CD8-positive, alpha-beta memory T cell (primary cell): ENCODE results near the gene STC2. TPM values are rescaled to one million over a fixed set of nuclear protein-coding genes. Genes with fewer than 3 reads are reported as not detected.
A peak's percentile ranks its signal among the peaks of the same experiment; 100 is the strongest.

Experiments
- CTCF ChIA-PET: fragments of 350-600 bp; sonication (Branson Sonifier 250); formaldehyde crosslinking; loops from one replicate; lab custom pipeline; 2021; ENCODE audit warnings: antibody characterized with exemption; lab: Charles Lee
- POLR2A ChIA-PET: fragments of 350-600 bp; sonication (Branson Sonifier 250); formaldehyde crosslinking; loops from one replicate; lab custom pipeline; 2021; ENCODE audit warnings: antibody characterized with exemption; lab: Charles Lee
- DNase-seq, 5 donors: peaks; one replicate each; pipeline versions ENCODE4 v3.0.0 to v3.0.0-alpha.2; 2020 to 2022; ENCODE audit warnings: mixed read lengths in 1 of 5
- H3K27ac ChIP-seq: one replicate; pipeline ENCODE4 v1.7.0; 2013; ENCODE audit warnings: low read depth, mild to moderate bottlenecking, low read length, moderate library complexity
- H3K27me3 ChIP-seq: 2 replicates; pipeline ENCODE4 v1.7.0; 2013; ENCODE audit warnings: low read length, mild to moderate bottlenecking; ENCODE audit not compliant: insufficient read depth, poor library complexity, severe bottlenecking
- H3K36me3 ChIP-seq: 2 replicates; pipeline ENCODE4 v1.7.0; 2013; ENCODE audit warnings: mild to moderate bottlenecking, low read length, moderate library complexity; ENCODE audit not compliant: insufficient read depth
- H3K4me1 ChIP-seq: 2 replicates; pipeline ENCODE4 v1.7.0; 2013; ENCODE audit warnings: mild to moderate bottlenecking, low read length, moderate library complexity; ENCODE audit not compliant: insufficient read depth
- H3K4me3 ChIP-seq: 2 replicates; pipeline ENCODE4 v1.7.0; 2013; ENCODE audit warnings: mild to moderate bottlenecking, low read length
- H3K9me3 ChIP-seq: 2 replicates; pipeline ENCODE4 v1.7.0; 2013; ENCODE audit warnings: mild to moderate bottlenecking, low read length
- H3K27ac Mint-ChIP-seq, 8 donors: one replicate each; pipeline ENCODE4 v1.8.0; 2020 to 2021; ENCODE audit warnings: mixed read lengths in 8 of 8, mild to moderate bottlenecking in 6 of 8, inconsistent platforms in 3 of 8, moderate library complexity in 3 of 8
- H3K27me3 Mint-ChIP-seq, 2 donors: one replicate each; pipeline ENCODE4 v1.8.0; 2020 to 2021; ENCODE audit warnings: mixed read lengths in 2 of 2, mild to moderate bottlenecking in 1 of 2, moderate library complexity in 1 of 2
- H3K36me3 Mint-ChIP-seq, 3 donors: one replicate each; pipeline ENCODE4 v1.8.0; 2020 to 2021; ENCODE audit warnings: mixed read lengths in 3 of 3, inconsistent platforms in 1 of 3, mild to moderate bottlenecking in 1 of 3
- H3K4me1 Mint-ChIP-seq, 3 donors: one replicate each; pipeline ENCODE4 v1.8.0; 2020 to 2021; ENCODE audit warnings: mixed read lengths in 3 of 3, inconsistent platforms in 1 of 3, mild to moderate bottlenecking in 1 of 3
- H3K4me3 Mint-ChIP-seq, 7 donors: one replicate each; pipeline ENCODE4 v1.8.0; 2020 to 2021; ENCODE audit warnings: mixed read lengths in 7 of 7, mild to moderate bottlenecking in 6 of 7, moderate library complexity in 4 of 7, inconsistent platforms in 2 of 7
- H3K9me3 Mint-ChIP-seq, 5 donors: one replicate each; pipeline ENCODE4 v1.8.0; 2020 to 2022; ENCODE audit warnings: mixed read lengths in 5 of 5, mild to moderate bottlenecking in 3 of 5, moderate library complexity in 2 of 5, inconsistent platforms in 1 of 5
- polyA plus RNA-seq: library from polyadenylated mRNA; unstranded; fragments of 300-500 nt; fragmentation: Illumina TruSeq; gene quantifications from one replicate; pipeline ENCODE4 v1.2.3, GENCODE V29; 2021
- total RNA-seq, 2 experiments: library from RNA; stranded (reverse); gene quantifications; one replicate each; pipeline ENCODE4 v1.2.3, GENCODE V29; 2021

The STC2 gene
- total and polyA plus RNA-seq, 3 experiments from 2014 or later = 2.1 to 2.4 TPM; not detected in 1

DNA sequence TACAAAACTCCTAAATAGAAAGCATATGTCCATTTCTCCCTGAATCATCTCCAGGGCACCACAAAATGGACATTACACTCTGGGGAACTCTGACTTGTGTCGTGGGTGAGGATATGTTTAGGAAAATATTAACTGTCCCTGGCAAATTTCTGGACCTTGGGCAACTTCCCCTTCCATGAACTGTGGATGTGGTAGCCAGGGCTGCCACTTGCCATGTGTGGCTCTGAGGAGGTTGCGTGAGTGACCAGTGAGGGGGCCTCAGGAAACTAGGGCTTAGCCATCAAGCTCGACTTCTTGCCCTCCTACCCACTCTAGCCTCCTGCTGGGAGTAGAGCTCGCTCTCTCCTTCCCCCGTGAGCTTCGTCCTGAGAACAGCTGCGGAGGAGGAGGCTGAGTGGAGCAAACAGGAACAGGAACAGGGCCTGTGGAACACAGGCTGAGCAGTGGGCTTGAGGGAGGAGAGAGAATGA, 13.8 kb upstream of the STC2 start:
- Mint-ChIP-seq H3K9me3 (no peaks in the 10 kb centered on the region), H3K27ac (no peak overlapping the region), H3K4me3 (peak overlapping the region in 1 of 7 donors; percentile 24), H3K36me3 (no peaks in the 10 kb centered on the region), H3K4me1 (no peaks in the 10 kb centered on the region), H3K27me3 (peaks cover 5 to 7% of the 10 kb centered on the region in 2 donors)
- ChIA-PET CTCF (no interaction called here), POLR2A (no interaction called here)
- Histone ChIP-seq H3K36me3 (no peaks in the 10 kb centered on the region), H3K9me3 (no peaks in the 10 kb centered on the region), H3K27me3 (no peaks in the 10 kb centered on the region), H3K27ac (no peak overlapping the region), H3K4me1 (no peaks in the 10 kb centered on the region), H3K4me3 (no peak overlapping the region)
- no peak for DNase-seq

DNA sequence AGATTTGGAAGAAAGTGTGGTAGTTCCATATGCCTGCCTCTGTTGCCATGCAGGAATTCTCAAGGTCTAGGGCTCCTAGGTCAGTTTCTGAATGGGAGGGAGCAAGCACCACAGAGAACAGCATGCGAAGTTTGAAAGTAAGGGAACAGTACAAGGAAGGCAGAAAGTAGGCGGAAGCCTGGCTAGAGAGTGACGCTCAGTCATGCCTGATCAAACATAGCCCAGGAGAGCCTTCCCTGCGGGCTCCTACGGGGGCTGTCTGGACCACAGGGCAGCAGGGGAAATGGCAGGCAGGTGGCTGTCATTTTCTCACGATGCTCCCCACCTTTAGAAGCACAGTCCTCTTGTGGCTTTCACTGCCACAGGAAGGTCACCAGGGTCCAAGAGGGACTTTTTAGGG, 12.8 kb upstream of the STC2 start:
- H3K9me3 Mint-ChIP-seq = no peaks in the 10 kb centered on the region
- H3K4me1 Mint-ChIP-seq = no peaks in the 10 kb centered on the region
- no peaks in the 10 kb centered on the region for H3K4me1 ChIP-seq
- H3K4me3 ChIP-seq = no peak overlapping the region
- no peak overlapping the region for H3K4me3 Mint-ChIP-seq
- no peaks in the 10 kb centered on the region for H3K27me3 ChIP-seq
- H3K36me3 Mint-ChIP-seq = no peaks in the 10 kb centered on the region
- ChIA-PET CTCF (no interaction called here), POLR2A (no interaction called here)
- peaks cover 10 to 11% of the 10 kb centered on the region in 2 donors for H3K27me3 Mint-ChIP-seq
- H3K9me3 ChIP-seq = no peaks in the 10 kb centered on the region
- no peak overlapping the region for H3K27ac Mint-ChIP-seq
- no peak overlapping the region for H3K27ac ChIP-seq
- no peaks in the 10 kb centered on the region for H3K36me3 ChIP-seq
- DNase-seq = no peak

DNA sequence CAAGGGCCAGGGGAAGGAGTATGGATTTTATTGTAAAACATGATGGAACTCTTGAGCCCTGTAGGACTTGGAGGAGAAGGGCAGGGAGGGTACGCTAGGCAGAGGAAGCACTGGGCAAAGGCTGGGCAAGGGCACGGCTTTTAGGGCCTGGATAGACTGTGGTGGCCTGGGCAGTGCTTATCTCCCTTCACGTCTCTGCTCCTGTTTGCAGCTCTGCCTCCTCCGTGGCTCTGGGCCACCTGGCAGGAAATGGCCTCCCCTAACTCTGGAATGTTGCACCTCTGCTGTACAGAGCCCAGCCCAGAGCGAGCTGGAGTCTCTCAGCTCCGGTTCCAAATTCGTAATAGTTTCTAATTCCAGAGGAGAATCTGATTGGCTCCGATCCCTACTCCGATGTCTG, 12.2 kb upstream of the STC2 start:
- H3K9me3 Mint-ChIP-seq = no peaks in the 10 kb centered on the region
- DNase-seq = no peak
- Histone ChIP-seq H3K9me3 (no peaks in the 10 kb centered on the region), H3K4me1 (no peaks in the 10 kb centered on the region), H3K4me3 (no peak overlapping the region), H3K36me3 (no peaks in the 10 kb centered on the region), H3K27ac (no peak overlapping the region), H3K27me3 (no peaks in the 10 kb centered on the region)
- no peaks in the 10 kb centered on the region for H3K4me1 Mint-ChIP-seq
- H3K4me3 Mint-ChIP-seq = no peak overlapping the region
- peaks cover 11 to 15% of the 10 kb centered on the region in 2 donors for H3K27me3 Mint-ChIP-seq
- CTCF ChIA-PET = no interaction called here
- POLR2A ChIA-PET = no interaction called here
- no peaks in the 10 kb centered on the region for H3K36me3 Mint-ChIP-seq
- no peak overlapping the region for H3K27ac Mint-ChIP-seq

DNA sequence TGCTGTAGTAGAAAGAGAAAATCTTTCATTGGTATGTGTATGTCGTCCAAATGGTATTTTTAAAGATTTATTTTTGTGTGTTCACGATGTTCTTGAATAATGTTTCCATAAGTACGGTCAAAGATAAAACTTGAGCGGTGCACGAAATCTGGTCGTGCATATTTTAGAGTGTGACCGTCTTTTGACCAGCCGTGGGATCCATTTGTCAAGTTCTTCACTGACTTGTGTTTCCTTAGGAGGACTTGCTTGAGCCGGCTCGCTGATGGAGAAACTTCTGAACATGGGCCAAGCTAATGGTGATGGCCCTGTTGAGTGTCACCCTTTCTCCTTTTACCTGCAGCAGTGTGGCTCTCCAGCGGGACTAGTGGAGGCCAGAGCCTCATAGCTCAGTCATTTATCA, 11.1 kb upstream of the STC2 start:
- H3K4me3 ChIP-seq = no peak overlapping the region
- H3K36me3 ChIP-seq = no peaks in the 10 kb centered on the region
- no peaks in the 10 kb centered on the region for H3K9me3 ChIP-seq
- ChIA-PET CTCF (no interaction called here), POLR2A (no interaction called here)
- Mint-ChIP-seq H3K4me1 (no peaks in the 10 kb centered on the region), H3K27ac (no peak overlapping the region), H3K27me3 (peaks cover 11 to 21% of the 10 kb centered on the region in 2 donors), H3K4me3 (no peak overlapping the region), H3K9me3 (no peaks in the 10 kb centered on the region), H3K36me3 (no peaks in the 10 kb centered on the region)
- H3K4me1 ChIP-seq = no peaks in the 10 kb centered on the region
- H3K27me3 ChIP-seq = no peaks in the 10 kb centered on the region
- DNase-seq = no peak
- no peak overlapping the region for H3K27ac ChIP-seq

DNA sequence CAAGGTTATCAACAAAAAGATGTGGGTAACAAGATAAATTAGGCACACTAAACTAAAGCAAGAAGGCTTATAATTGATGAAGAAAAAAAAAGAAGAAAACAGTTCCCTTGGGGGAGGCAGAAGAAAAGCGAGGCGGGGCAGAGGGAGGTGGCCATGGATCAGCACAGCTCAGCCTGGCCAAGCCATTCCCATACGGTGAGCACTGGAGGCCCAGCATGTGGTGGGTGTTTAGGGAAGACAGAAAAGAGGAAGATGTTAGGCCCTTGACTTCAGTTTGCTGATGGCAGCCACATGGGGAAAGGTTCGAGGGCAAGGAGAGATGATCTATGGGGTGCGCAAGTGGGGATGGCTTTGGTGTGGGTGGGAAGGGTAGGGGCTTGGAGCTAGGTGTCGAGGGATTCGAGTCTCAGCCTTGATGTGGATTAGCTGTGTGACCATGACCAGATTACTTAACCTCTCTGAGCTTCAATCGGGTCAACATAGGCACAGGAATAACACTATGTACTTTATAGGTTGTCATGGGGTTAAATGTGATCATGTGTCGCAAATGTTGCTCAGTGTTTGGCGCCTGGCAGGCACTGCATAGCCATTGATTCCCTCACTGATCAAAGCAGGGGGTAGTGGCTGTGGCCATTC, 10.3 kb upstream of the STC2 start:
- Histone ChIP-seq H3K4me3 (no peak overlapping the region), H3K27ac (no peak overlapping the region), H3K4me1 (no peaks in the 10 kb centered on the region), H3K9me3 (no peaks in the 10 kb centered on the region), H3K36me3 (no peaks in the 10 kb centered on the region), H3K27me3 (no peaks in the 10 kb centered on the region)
- no peak for DNase-seq
- CTCF ChIA-PET = no interaction called here
- no peaks in the 10 kb centered on the region for H3K4me1 Mint-ChIP-seq
- H3K27me3 Mint-ChIP-seq = peaks cover 12 to 26% of the 10 kb centered on the region in 2 donors
- POLR2A ChIA-PET = no interaction called here
- no peaks in the 10 kb centered on the region for H3K9me3 Mint-ChIP-seq
- no peak overlapping the region for H3K27ac Mint-ChIP-seq
- H3K36me3 Mint-ChIP-seq = no peaks in the 10 kb centered on the region
- H3K4me3 Mint-ChIP-seq = peak overlapping the region in 1 of 7 donors; percentile 6

DNA sequence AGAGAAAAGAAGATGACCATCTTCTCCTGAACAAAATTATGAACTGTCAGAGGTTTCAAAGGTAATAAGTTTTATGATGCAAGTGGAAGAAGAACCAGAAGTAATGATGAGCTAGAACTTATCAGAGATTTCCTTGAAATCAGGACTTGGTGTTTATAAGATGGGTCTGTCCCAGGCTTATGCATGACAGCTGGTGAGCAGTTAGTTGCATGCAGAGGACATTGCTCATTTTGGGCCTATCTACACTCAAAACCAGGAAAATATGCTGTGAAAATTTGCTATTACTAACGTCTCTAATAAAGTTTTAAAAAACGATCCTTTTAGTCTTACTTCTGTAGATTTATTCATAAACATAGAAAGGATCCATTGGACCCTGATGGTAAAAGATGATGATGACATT, 6.6 kb upstream of the STC2 start:
- H3K27me3 Mint-ChIP-seq = peaks cover 12 to 57% of the 10 kb centered on the region in 2 donors
- H3K27ac Mint-ChIP-seq = no peak overlapping the region
- DNase-seq = no peak
- no peaks in the 10 kb centered on the region for H3K27me3 ChIP-seq
- H3K4me3 Mint-ChIP-seq = no peak overlapping the region
- peaks cover 0 to 6% (median 0%) of the 10 kb centered on the region in 3 donors for H3K4me1 Mint-ChIP-seq
- no peak overlapping the region for H3K27ac ChIP-seq
- POLR2A ChIA-PET = no interaction called here
- H3K4me1 ChIP-seq = no peaks in the 10 kb centered on the region
- H3K36me3 Mint-ChIP-seq = no peaks in the 10 kb centered on the region
- no peak overlapping the region for H3K4me3 ChIP-seq
- no peaks in the 10 kb centered on the region for H3K9me3 ChIP-seq
- H3K9me3 Mint-ChIP-seq = peaks cover 0 to 6% (median 0%) of the 10 kb centered on the region in 5 donors
- CTCF ChIA-PET = no interaction called here
- no peaks in the 10 kb centered on the region for H3K36me3 ChIP-seq

DNA sequence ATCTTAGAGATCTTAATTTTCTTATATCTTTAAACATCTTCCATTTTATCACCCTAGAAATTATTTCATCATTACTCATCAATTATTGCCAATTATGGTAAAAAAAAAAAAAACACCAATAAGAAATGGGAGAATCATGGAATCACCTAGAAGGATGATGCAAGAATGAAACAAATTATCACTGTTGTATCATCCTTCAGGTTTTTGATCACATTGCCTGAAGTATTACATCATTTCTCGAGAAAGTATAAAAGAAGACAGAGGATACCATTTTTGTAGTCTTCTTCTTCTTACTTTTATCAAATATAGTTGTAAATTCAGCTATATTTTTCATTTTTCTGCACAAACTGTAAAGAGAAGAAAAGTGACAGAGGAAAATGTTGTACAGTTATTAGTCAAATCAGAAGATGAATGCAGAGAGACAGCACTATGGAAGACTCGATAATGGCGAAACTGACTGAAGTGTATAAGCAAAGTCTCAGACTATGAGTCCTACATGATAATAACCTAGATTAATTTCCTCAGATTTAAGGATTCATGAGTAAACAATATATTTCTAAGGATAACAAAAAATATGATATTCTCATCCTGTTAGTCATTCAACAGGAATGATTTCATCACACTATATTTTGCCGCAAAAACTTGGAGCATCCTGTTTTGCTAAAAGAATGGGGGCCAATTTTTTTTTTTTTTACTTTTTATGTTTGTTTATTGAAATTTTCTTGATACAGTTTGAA, 5.9 kb upstream of the STC2 start:
- Histone ChIP-seq H3K4me1 (no peaks in the 10 kb centered on the region), H3K27ac (no peak overlapping the region), H3K9me3 (no peaks in the 10 kb centered on the region), H3K4me3 (no peak overlapping the region), H3K36me3 (no peaks in the 10 kb centered on the region), H3K27me3 (peaks cover under 1% of the 10 kb centered on the region)
- ChIA-PET CTCF (no interaction called here), POLR2A (no interaction called here)
- DNase-seq = no peak
- Mint-ChIP-seq H3K27me3 (peaks cover 12 to 59% of the 10 kb centered on the region in 2 donors), H3K4me1 (peaks cover 0 to 7% (median 0%) of the 10 kb centered on the region in 3 donors), H3K9me3 (peaks cover 0 to 6% (median 0%) of the 10 kb centered on the region in 5 donors), H3K4me3 (no peak overlapping the region), H3K36me3 (no peaks in the 10 kb centered on the region), H3K27ac (no peak overlapping the region)

DNA sequence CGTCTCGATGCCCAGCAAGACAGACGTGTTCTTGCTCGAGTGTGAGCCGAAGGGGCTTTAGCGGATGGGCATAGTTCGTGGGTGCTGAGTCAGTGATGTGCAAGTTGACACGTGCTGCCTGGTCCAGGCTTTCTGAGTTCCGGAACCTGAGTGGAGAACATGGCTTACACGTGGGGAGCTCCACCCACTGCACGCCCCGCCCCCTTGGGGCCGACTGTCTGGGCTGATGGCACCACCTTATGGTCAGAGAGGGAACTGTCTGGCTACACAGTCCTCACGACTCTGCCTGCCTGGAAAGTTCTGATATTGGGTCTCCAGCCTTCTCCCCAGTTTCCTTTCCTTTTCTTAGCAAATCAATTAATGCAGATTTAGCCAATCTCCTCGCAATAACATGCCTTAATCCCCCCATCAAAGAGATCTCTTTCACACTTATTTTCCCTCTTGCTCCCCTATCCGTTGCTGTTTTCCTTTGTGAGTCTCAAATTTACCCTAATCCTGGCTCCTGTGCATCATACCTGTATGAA, 3.8 kb upstream of the STC2 start:
- Histone ChIP-seq H3K4me3 (no peak overlapping the region), H3K27me3 (peaks cover 5% of the 10 kb centered on the region), H3K36me3 (no peaks in the 10 kb centered on the region), H3K4me1 (no peaks in the 10 kb centered on the region), H3K9me3 (no peaks in the 10 kb centered on the region), H3K27ac (no peak overlapping the region)
- DNase-seq = peak; percentile 26 to 61 (median 40)
- Mint-ChIP-seq H3K9me3 (peaks cover 0 to 8% (median 0%) of the 10 kb centered on the region in 5 donors), H3K27ac (no peak overlapping the region), H3K36me3 (no peaks in the 10 kb centered on the region), H3K4me3 (no peak overlapping the region), H3K27me3 (peaks cover 17 to 69% of the 10 kb centered on the region in 2 donors), H3K4me1 (peaks cover 0 to 18% (median 0%) of the 10 kb centered on the region in 3 donors)
- ChIA-PET POLR2A (no interaction called here), CTCF (interaction anchor here (0.8 kb wide), 1 partner anchor 37 kb away, joined by 3 read pairs; no protein-coding TSS in a partner anchor)
